OCI-LY7 (cell line): ENCODE results near the gene CEP78.

Experiments
- EZH2phosphoT487 ChIP-seq: fragments of 200-600 bp; sonication (generic); IDR thresholded peaks from 2 replicates; pipeline ENCODE4 v1.6.1; 2018; ENCODE audit warnings: low read depth, borderline replicate concordance, mild to moderate bottlenecking, mixed run types, antibody characterized with exemption, low read length, moderate library complexity, mixed read lengths
- TF ChIP-seq, protein P1 (sequence below): fragments of 200-600 bp; sonication (generic); conservative IDR thresholded peaks from 2 replicates; pipeline ENCODE4 v1.5.1; 2014; ENCODE audit warnings: mild to moderate bottlenecking, antibody characterized with exemption, low read length, moderate library complexity, mixed read lengths

DNA sequence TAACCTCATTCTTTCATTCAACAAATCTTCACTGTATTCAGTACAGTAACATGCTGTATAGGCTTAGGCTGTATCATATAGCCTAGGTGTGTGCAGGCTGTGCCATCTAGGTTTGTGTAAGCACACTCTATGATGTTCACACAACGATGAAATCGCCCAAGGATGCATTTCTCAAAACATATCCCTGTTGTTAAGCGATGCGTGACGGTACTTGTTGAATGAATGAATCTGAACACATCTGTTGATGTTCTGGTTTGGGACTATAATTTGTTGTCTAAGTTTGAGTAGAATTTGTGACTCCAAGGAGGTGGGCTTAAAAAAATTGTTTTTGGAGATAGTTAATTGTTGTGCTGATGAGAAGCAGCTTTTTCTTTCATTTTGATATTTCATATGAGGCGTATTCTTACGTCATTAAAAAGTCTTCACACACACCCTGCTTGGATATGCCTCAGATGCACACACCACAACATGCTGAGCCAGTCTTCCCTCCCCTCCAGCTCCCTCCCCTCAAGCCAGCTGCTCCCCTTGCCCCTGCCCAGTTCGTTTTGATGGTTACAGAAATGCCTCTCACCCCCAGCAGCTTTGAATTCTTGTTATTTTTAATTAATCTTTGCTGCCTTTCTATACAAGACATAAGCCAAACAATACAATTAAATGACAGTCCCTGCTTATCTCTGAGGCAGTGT is 55.5 kb downstream of the CEP78 start:
- TF ChIP-seq EZH2phosphoT487 = no peak
- TF ChIP-seq, protein P1, sequence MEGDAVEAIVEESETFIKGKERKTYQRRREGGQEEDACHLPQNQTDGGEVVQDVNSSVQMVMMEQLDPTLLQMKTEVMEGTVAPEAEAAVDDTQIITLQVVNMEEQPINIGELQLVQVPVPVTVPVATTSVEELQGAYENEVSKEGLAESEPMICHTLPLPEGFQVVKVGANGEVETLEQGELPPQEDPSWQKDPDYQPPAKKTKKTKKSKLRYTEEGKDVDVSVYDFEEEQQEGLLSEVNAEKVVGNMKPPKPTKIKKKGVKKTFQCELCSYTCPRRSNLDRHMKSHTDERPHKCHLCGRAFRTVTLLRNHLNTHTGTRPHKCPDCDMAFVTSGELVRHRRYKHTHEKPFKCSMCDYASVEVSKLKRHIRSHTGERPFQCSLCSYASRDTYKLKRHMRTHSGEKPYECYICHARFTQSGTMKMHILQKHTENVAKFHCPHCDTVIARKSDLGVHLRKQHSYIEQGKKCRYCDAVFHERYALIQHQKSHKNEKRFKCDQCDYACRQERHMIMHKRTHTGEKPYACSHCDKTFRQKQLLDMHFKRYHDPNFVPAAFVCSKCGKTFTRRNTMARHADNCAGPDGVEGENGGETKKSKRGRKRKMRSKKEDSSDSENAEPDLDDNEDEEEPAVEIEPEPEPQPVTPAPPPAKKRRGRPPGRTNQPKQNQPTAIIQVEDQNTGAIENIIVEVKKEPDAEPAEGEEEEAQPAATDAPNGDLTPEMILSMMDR = no peak
